ENCODE measurements around the gene SPEF1. TPM values are rescaled to one million over a fixed set of nuclear protein-coding genes. Genes with fewer than 3 reads are reported as not detected.

SPEF1 gene
- total RNA-seq, 4 donors from 2014 or later: 0.14 TPM; not detected in 3

- intact Hi-C loops (cut with DNase I; ENCODE audit: low total_unique reads): loop anchor here (2.0 kb wide), 1 partner anchor 32 kb away; no protein-coding TSS in a partner anchor
- Histone ChIP-seq H3K27me3 (no peaks in the 10 kb centered on the region), H3K27ac (peak within 1 kb of the TSS; percentile 80 to 84 (median 82)), H3K4me3 (peak within 1 kb of the TSS; percentile 20 to 61 (median 48)), H3K9me3 (no peaks in the 10 kb centered on the region), H3K4me1 (peaks cover 26 to 50% (median 38%) of the 10 kb centered on the region in 4 donors), H3K36me3 (no peaks in the 10 kb centered on the region)
- TF ChIP-seq EP300 (IDR thresholded peaks at IDR 0.05; ENCODE audit: low read depth) (no peak), CTCF (IDR thresholded peaks at IDR 0.05) (peak; percentile 58 to 91 (median 76)), POLR2AphosphoS5 (IDR thresholded peaks at IDR 0.05) (peak in 2 of 3 donors; percentile 21 to 53), POLR2A (IDR thresholded peaks at IDR 0.05) (no peak)
- DNase-seq: peak; percentile 94
- 6 to 27% methylated on average over 7 to 27 of the region's 70 CpGs for WGBS, 2 donors (ENCODE audit: low coverage in 1 of 2)
- in situ Hi-C loops (cut with MboI; ENCODE audit: low pct_ligation_motif_present in 1 of 4, low pct_unique_long_range_greater_than_20kb in 1 of 4, low sequenced_read_pairs in 3 of 4): no loop called here
Measured at GRCh38 chr20:3786665-3787323, 5.5 kb upstream of the SPEF1 start, which contains the start of gene CENPB. Gene CENPB (minus strand): TSS chr20:3786740. CDS start chr20:3786483, 257 bp downstream.

GRCh38 chr20:3786126-3786484 is 4.9 kb upstream of the SPEF1 start:
- peak overlapping the region; percentile 19 to 61 (median 48) for H3K4me3 ChIP-seq
- H3K4me1 ChIP-seq: peaks cover 27 to 52% (median 40%) of the 10 kb centered on the region in 4 donors
- intact Hi-C loops (cut with DNase I; ENCODE audit: low total_unique reads) (loop anchor here (2.0 kb wide), 1 partner anchor 33 kb away; no protein-coding TSS in a partner anchor), in situ Hi-C loops (cut with MboI; ENCODE audit: low pct_ligation_motif_present in 1 of 4, low pct_unique_long_range_greater_than_20kb in 1 of 4, low sequenced_read_pairs in 3 of 4) (no loop called here)
- H3K27me3 ChIP-seq: no peaks in the 10 kb centered on the region
- peak overlapping the region; percentile 80 to 84 (median 82) for H3K27ac ChIP-seq
- no peaks in the 10 kb centered on the region for H3K9me3 ChIP-seq
- 6% methylated on average over 7 of the region's 35 CpGs; no CpG with 5 or more reads in 1 of the 2 donors for WGBS, 2 donors (ENCODE audit: low coverage in 1 of 2)
- H3K36me3 ChIP-seq: no peaks in the 10 kb centered on the region
- peak; percentile 56 for DNase-seq
- no peak for TF ChIP-seq POLR2A (IDR thresholded peaks at IDR 0.05)
- TF ChIP-seq POLR2AphosphoS5 (IDR thresholded peaks at IDR 0.05): no peak
- no peak for TF ChIP-seq CTCF (IDR thresholded peaks at IDR 0.05)
- no peak for TF ChIP-seq EP300 (IDR thresholded peaks at IDR 0.05; ENCODE audit: low read depth)

DNA sequence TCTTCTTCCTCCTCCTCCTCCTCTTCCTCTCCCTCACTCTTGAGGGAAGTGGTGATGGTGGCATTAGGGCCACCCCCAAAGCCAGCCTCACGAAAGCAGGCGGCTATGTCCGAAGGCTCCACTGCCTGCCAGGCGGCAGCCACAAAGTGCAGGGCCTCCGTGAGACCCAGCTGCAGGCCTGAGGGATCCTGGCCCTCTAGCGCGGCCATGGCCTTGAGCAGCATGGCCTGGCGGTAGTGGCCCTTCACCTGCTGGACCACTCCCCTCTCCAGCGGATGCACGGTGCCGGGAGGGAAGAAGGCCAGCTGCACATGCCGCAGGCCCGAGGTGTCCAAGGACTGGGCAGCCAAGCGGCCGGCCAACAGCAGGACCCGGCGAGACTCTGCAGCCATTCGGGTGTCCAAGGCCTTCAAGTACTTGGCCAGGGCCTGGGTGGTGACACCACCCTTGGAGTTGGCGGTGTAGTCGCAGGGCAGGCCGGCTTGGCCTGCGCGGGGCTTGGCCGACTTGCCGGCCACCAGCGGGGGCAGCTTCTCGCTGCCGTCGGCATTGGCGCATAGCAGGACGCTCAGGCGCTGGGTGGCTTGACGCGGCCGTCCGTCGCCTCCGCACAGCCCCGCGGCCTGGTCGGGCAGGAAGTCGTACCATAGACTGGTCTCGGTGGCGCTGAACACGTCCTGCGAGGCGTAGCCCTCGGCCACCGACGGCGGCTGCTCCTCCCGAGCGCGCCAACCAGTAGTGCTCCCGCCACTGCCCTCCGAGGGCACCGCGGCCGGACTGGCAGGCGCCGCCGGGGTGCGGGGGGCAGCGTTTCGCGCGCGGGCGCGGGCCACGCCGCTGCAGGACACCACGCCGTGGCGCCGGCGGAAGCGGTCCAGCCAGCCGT is 4.2 kb upstream of the SPEF1 start:
- H3K9me3 ChIP-seq: no peaks in the 10 kb centered on the region
- H3K36me3 ChIP-seq: no peaks in the 10 kb centered on the region
- in situ Hi-C loops (cut with MboI; ENCODE audit: low pct_ligation_motif_present in 1 of 4, low pct_unique_long_range_greater_than_20kb in 1 of 4, low sequenced_read_pairs in 3 of 4): no loop called here
- peak overlapping the region; percentile 19 to 61 (median 48) for H3K4me3 ChIP-seq
- TF ChIP-seq CTCF (IDR thresholded peaks at IDR 0.05): no peak
- TF ChIP-seq EP300 (IDR thresholded peaks at IDR 0.05; ENCODE audit: low read depth): no peak
- TF ChIP-seq POLR2A (IDR thresholded peaks at IDR 0.05): no peak
- H3K27ac ChIP-seq: peak overlapping the region; percentile 80 to 84 (median 82)
- WGBS, 2 donors (ENCODE audit: low coverage in 1 of 2): 51 to 100% methylated on average over 1 to 54 of the region's 79 CpGs
- intact Hi-C loops (cut with DNase I; ENCODE audit: low total_unique reads): loop anchor here (2.0 kb wide), 1 partner anchor 33 kb away; no protein-coding TSS in a partner anchor
- no peak for DNase-seq
- H3K4me1 ChIP-seq: peaks cover 31 to 56% (median 44%) of the 10 kb centered on the region in 4 donors
- no peaks in the 10 kb centered on the region for H3K27me3 ChIP-seq

DNA sequence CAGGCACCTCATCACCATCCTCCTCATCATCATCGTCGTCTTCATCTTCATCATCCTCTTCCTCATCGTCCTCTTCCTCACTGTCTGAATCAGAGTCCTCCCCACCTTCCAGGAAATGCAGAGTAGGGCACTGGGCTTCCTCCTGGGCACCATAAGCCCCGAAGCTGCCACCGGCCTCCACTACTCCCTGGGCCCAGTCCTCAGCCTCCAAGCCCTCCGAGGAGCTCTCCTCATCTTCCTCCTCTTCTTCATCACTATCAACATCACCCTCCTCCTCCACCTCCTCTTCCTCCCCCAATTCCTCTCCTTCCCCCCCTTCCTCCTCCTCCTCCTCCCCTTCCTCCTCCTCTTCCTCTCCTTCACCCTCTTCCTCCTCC is 3.6 kb upstream of the SPEF1 start:
- no peaks in the 10 kb centered on the region for H3K27me3 ChIP-seq
- DNase-seq: no peak
- peaks cover 31 to 56% (median 44%) of the 10 kb centered on the region in 4 donors for H3K4me1 ChIP-seq
- peak overlapping the region in 2 of 4 donors; percentile 83 to 84 for H3K27ac ChIP-seq
- intact Hi-C loops (cut with DNase I; ENCODE audit: low total_unique reads): no loop called here
- TF ChIP-seq EP300 (IDR thresholded peaks at IDR 0.05; ENCODE audit: low read depth) (no peak), CTCF (IDR thresholded peaks at IDR 0.05) (no peak), POLR2AphosphoS5 (IDR thresholded peaks at IDR 0.05) (no peak), POLR2A (IDR thresholded peaks at IDR 0.05) (no peak)
- in situ Hi-C loops (cut with MboI; ENCODE audit: low pct_ligation_motif_present in 1 of 4, low pct_unique_long_range_greater_than_20kb in 1 of 4, low sequenced_read_pairs in 3 of 4): no loop called here
- H3K36me3 ChIP-seq: no peaks in the 10 kb centered on the region
- no peaks in the 10 kb centered on the region for H3K9me3 ChIP-seq
- 66 to 94% methylated on average over 4 to 6 of the region's 6 CpGs for WGBS, 2 donors (ENCODE audit: low coverage in 1 of 2)
- peak overlapping the region in 1 of 4 donors; percentile 61 for H3K4me3 ChIP-seq
